Measurements from ENCODE around the gene SMPD3. TPM values are rescaled to one million over a fixed set of nuclear protein-coding genes. Genes with fewer than 3 reads are reported as not detected.

The SMPD3 gene
- total and polyA plus RNA-seq, 2 experiments from 2014 or later, result 0.57 to 0.83 TPM

- TF ChIP-seq, protein P1, sequence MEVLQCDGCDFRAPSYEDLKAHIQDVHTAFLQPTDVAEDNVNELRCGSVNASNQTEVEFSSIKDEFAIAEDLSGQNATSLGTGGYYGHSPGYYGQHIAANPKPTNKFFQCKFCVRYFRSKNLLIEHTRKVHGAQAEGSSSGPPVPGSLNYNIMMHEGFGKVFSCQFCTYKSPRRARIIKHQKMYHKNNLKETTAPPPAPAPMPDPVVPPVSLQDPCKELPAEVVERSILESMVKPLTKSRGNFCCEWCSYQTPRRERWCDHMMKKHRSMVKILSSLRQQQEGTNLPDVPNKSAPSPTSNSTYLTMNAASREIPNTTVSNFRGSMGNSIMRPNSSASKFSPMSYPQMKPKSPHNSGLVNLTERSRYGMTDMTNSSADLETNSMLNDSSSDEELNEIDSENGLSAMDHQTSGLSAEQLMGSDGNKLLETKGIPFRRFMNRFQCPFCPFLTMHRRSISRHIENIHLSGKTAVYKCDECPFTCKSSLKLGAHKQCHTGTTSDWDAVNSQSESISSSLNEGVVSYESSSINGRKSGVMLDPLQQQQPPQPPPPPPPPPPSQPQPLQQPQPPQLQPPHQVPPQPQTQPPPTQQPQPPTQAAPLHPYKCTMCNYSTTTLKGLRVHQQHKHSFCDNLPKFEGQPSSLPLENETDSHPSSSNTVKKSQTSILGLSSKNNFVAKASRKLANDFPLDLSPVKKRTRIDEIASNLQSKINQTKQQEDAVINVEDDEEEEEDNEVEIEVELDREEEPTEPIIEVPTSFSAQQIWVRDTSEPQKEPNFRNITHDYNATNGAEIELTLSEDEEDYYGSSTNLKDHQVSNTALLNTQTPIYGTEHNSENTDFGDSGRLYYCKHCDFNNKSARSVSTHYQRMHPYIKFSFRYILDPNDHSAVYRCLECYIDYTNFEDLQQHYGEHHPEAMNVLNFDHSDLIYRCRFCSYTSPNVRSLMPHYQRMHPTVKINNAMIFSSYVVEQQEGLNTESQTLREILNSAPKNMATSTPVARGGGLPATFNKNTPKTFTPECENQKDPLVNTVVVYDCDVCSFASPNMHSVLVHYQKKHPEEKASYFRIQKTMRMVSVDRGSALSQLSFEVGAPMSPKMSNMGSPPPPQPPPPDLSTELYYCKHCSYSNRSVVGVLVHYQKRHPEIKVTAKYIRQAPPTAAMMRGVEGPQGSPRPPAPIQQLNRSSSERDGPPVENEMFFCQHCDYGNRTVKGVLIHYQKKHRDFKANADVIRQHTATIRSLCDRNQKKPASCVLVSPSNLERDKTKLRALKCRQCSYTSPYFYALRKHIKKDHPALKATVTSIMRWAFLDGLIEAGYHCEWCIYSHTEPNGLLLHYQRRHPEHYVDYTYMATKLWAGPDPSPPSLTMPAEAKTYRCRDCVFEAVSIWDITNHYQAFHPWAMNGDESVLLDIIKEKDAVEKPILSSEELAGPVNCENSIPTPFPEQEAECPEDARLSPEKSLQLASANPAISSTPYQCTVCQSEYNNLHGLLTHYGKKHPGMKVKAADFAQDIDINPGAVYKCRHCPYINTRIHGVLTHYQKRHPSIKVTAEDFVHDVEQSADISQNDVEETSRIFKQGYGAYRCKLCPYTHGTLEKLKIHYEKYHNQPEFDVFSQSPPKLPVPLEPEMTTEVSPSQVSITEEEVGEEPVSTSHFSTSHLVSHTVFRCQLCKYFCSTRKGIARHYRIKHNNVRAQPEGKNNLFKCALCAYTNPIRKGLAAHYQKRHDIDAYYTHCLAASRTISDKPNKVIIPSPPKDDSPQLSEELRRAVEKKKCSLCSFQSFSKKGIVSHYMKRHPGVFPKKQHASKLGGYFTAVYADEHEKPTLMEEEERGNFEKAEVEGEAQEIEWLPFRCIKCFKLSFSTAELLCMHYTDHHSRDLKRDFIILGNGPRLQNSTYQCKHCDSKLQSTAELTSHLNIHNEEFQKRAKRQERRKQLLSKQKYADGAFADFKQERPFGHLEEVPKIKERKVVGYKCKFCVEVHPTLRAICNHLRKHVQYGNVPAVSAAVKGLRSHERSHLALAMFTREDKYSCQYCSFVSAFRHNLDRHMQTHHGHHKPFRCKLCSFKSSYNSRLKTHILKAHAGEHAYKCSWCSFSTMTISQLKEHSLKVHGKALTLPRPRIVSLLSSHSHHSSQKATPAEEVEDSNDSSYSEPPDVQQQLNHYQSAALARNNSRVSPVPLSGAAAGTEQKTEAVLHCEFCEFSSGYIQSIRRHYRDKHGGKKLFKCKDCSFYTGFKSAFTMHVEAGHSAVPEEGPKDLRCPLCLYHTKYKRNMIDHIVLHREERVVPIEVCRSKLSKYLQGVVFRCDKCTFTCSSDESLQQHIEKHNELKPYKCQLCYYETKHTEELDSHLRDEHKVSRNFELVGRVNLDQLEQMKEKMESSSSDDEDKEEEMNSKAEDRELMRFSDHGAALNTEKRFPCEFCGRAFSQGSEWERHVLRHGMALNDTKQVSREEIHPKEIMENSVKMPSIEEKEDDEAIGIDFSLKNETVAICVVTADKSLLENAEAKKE (CRISPR knock-in tag; IDR thresholded peaks at IDR 0.05), result no peak
- no peak for TF ChIP-seq EZH2 (IDR thresholded peaks at IDR 0.05; ENCODE audit: low read depth, unreplicated experiment)
Measured at GRCh38 chr16:68369697-68370580, 78.4 kb downstream of the SMPD3 start (continued).

GRCh38 chr16:68369168-68369567 lies 79.1 kb downstream of the SMPD3 start:
- Histone ChIP-seq H4K20me1 (replicated peaks; ENCODE audit: insufficient read depth) (no peaks in the 10 kb centered on the region), H3K27ac (ENCODE audit: low read depth) (no peak overlapping the region), H3K27me3 (ENCODE audit: insufficient read depth) (no peaks in the 10 kb centered on the region), H3K36me3 (ENCODE audit: insufficient read depth) (no peaks in the 10 kb centered on the region), H3K4me1 (ENCODE audit: insufficient read depth) (no peaks in the 10 kb centered on the region), H3K79me2 (replicated peaks; ENCODE audit: insufficient read depth) (no peaks in the 10 kb centered on the region), H3K9me2 (ENCODE audit: insufficient read depth) (no peaks in the 10 kb centered on the region), H2AFZ (no peak overlapping the region), H3K4me2 (no peak overlapping the region), H3F3A (replicated peaks; ENCODE audit: low read depth) (no peaks in the 10 kb centered on the region), H3K4me3 (no peak overlapping the region)
- peaks cover 20% of the 10 kb centered on the region for H3K27me3 Mint-ChIP-seq (ENCODE audit: insufficient read depth, low read depth, poor library complexity)
- no peak for DNase-seq (ENCODE audit: low spot score)
- H3K4me3 Mint-ChIP-seq, result no peak overlapping the region
- TF ChIP-seq NANOG (IDR thresholded peaks at IDR 0.05; ENCODE audit: borderline replicate concordance) (no peak), POLR2AphosphoS5 (IDR thresholded peaks at IDR 0.05; ENCODE audit: low read depth) (no peak), CREB1 (CRISPR knock-in tag; IDR thresholded peaks at IDR 0.05; ENCODE audit: low read depth) (no peak), JUNB (IDR thresholded peaks at IDR 0.05; ENCODE audit: unreplicated experiment) (no peak), EZH2phosphoT487 (IDR thresholded peaks at IDR 0.05; ENCODE audit: unreplicated experiment) (no peak), REST (IDR thresholded peaks at IDR 0.05; ENCODE audit: unreplicated experiment) (no peak), ZNF331 (CRISPR knock-in tag; IDR thresholded peaks at IDR 0.05; ENCODE audit: low read depth) (no peak), CTCF (conservative IDR thresholded peaks at IDR 0.05; ENCODE audit: low read depth in 2 of 2) (no peak), ZNF114 (CRISPR knock-in tag; IDR thresholded peaks at IDR 0.05) (no peak), STAT1 (IDR thresholded peaks at IDR 0.05; ENCODE audit: unreplicated experiment) (no peak)
- H3K9me3 Mint-ChIP-seq, result no peaks in the 10 kb centered on the region
- no peak for ATAC-seq
- H3K27ac Mint-ChIP-seq, result no peak overlapping the region
- no peaks in the 10 kb centered on the region for H3K36me3 Mint-ChIP-seq (ENCODE audit: low read depth)
- peaks cover 35% of the 10 kb centered on the region for H3K4me1 Mint-ChIP-seq
